ENCODE results near the gene KDM3A.

Gene KDM3A

DNA sequence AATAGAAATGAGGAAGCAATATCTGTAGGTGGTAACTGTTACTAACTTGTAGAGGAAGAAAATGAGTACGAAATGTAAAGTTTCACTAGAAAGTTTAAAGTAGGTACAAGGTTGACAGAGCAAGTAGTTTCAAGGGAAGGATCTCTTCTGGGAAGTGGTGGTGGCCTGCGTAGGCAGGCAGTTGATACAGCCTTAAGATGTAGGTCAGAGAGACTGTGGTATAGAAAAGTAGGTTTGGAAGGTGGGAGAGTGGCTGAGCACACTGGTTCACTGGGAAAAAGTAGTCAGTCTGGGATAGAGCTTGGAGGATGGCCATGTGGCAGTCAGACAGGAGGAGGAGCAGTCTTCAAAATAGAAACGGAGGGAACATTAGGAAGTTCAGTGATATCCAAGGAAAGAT lies 23.5 kb downstream of the KDM3A start:
- Histone ChIP-seq H4K91ac (ENCODE audit: low read depth, low read length) (no peak overlapping the region), H3K79me1 (ENCODE audit: low read length) (no peaks in the 10 kb centered on the region)
- WGBS (ENCODE audit: extremely low coverage, insufficient coverage, insufficient read length), result no CpG with 5 or more reads among the region's 3 CpGs

DNA sequence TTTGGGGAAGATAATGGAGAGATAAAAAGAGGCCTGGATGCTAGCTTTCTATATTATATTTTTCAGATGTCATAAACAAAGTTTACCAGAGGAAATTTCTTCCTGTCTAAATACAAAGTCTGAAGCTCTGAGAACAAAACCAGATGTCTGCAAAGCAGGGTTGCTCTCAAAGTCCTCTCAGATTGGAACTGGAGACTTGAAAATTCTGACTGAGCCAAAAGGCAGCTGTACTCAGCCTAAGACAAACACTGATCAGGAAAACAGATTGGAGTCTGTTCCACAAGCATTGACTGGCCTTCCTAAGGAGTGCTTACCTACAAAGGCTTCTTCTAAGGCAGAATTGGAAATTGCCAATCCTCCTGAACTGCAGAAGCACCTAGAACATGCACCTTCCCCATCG lies 25.1 kb downstream of the KDM3A start:
- no peak overlapping the region for H2AFZ ChIP-seq (ENCODE audit: insufficient read depth, low read length, poor library complexity)
- no peak overlapping the region for H2BK120ac ChIP-seq (ENCODE audit: insufficient read depth, low read length, poor library complexity)
- WGBS (ENCODE audit: extremely low coverage, insufficient coverage, insufficient read length), result no CpG with 5 or more reads among the region's 1 CpG
- no peak overlapping the region for H3K9ac ChIP-seq (ENCODE audit: low read length)
- H3K18ac ChIP-seq (ENCODE audit: low read length), result no peak overlapping the region
- H3K27me3 ChIP-seq (ENCODE audit: insufficient read depth, low read length), result no peaks in the 10 kb centered on the region
- H4K91ac ChIP-seq (ENCODE audit: low read depth, low read length), result no peak overlapping the region
- H3K14ac ChIP-seq (ENCODE audit: low read length), result no peak overlapping the region
- no peak overlapping the region for H4K8ac ChIP-seq (ENCODE audit: low read depth, low read length)
- H3K9me3 ChIP-seq (ENCODE audit: insufficient read depth, low read depth, low read length), result no peaks in the 10 kb centered on the region
- H3K4me1 ChIP-seq (ENCODE audit: control insufficient read depth in 1 of 2, insufficient read depth in 2 of 2, low read length in 2 of 2), result no peaks in the 10 kb centered on the region
- no peak overlapping the region for H3K4me2 ChIP-seq (ENCODE audit: low read length)
- no peak overlapping the region for H4K12ac ChIP-seq (ENCODE audit: low read depth, low read length)
- no peaks in the 10 kb centered on the region for H3K79me1 ChIP-seq (ENCODE audit: low read length)
- H3K4ac ChIP-seq (ENCODE audit: low read depth, low read length), result no peak overlapping the region
- H3K27ac ChIP-seq (ENCODE audit: low read depth, low read length), result no peak overlapping the region
- no peak overlapping the region for H2AK5ac ChIP-seq (ENCODE audit: low read length)
- no peak for DNase-seq
- no peak overlapping the region for H3K4me3 ChIP-seq (ENCODE audit: low read depth, low read length)
- H2BK12ac ChIP-seq (ENCODE audit: low read length), result no peak overlapping the region
- no peak overlapping the region for H2BK5ac ChIP-seq (ENCODE audit: low read depth, low read length, poor library complexity)
- peaks cover 17 to 34% of the 10 kb centered on the region in 2 experiments for H3K36me3 ChIP-seq (ENCODE audit: control insufficient read depth in 1 of 2, insufficient read depth in 2 of 2, low read length in 2 of 2)
- H3K23ac ChIP-seq (ENCODE audit: low read length), result no peak overlapping the region
- no peaks in the 10 kb centered on the region for H3K79me2 ChIP-seq (ENCODE audit: control insufficient read depth, insufficient read depth, low read length, poor library complexity)

More for the DNA sequence above, 23.5 kb downstream of the KDM3A start:
- Histone ChIP-seq H3K9ac (ENCODE audit: low read length) (no peak overlapping the region), H3K4me2 (ENCODE audit: low read length) (no peak overlapping the region), H2BK12ac (ENCODE audit: low read length) (no peak overlapping the region), H3K23ac (ENCODE audit: low read length) (no peak overlapping the region), H3K4me3 (ENCODE audit: low read depth, low read length) (no peak overlapping the region), H2AFZ (ENCODE audit: insufficient read depth, low read length, poor library complexity) (no peak overlapping the region), H3K9me3 (ENCODE audit: insufficient read depth, low read depth, low read length) (no peaks in the 10 kb centered on the region), H3K4me1 (ENCODE audit: control insufficient read depth in 1 of 2, insufficient read depth in 2 of 2, low read length in 2 of 2) (no peaks in the 10 kb centered on the region), H3K36me3 (ENCODE audit: control insufficient read depth in 1 of 2, insufficient read depth in 2 of 2, low read length in 2 of 2) (peaks cover 13 to 39% of the 10 kb centered on the region in 2 experiments), H3K18ac (ENCODE audit: low read length) (no peak overlapping the region), H2BK5ac (ENCODE audit: low read depth, low read length, poor library complexity) (no peak overlapping the region), H4K8ac (ENCODE audit: low read depth, low read length) (no peak overlapping the region), H2BK120ac (ENCODE audit: insufficient read depth, low read length, poor library complexity) (no peak overlapping the region), H3K79me2 (ENCODE audit: control insufficient read depth, insufficient read depth, low read length, poor library complexity) (no peaks in the 10 kb centered on the region), H2AK5ac (ENCODE audit: low read length) (no peak overlapping the region), H4K12ac (ENCODE audit: low read depth, low read length) (no peak overlapping the region), H3K27ac (ENCODE audit: low read depth, low read length) (no peak overlapping the region), H3K27me3 (ENCODE audit: insufficient read depth, low read length) (no peaks in the 10 kb centered on the region), H3K4ac (ENCODE audit: low read depth, low read length) (no peak overlapping the region), H3K14ac (ENCODE audit: low read length) (no peak overlapping the region)
- DNase-seq, result no peak

DNA sequence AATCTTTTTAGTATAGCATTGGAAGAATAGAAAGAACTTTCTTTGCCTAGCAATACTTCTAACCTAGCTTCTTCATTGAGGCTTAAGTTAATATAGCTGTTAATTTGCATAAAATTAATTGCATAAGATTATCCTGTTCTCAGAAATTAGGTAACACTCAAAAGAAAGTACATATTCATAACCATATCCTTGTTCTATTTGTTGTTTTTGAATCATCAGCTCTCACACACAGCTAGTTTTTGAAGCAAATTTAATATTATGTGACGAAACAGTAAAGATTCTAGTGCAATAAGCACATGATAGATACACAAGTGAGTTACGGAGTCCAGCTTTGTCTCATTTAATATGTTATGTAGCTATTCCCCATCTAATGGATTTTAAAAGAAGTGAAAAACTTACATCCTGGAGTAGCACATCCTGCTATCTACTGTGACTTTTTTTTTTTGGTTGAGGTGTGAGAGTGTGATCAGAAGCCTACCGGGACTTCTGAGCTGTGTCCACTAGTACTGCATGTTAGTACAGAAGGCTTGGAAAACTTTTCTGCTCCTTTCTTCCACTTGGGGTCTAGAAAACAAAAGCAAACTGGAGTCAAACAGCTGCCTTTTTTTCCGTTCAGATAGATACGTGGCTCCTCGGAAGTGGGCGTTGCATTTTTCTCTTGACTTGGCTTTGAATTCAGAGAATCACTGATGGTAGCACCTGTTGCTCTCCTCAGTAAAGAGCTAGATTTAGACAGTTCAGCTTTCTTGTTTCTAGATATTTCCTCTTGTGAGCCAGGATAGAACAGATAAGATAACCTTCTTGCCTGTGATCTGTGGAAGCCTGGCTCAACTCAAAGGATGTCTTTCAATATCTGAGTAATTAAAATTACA lies 27.2 kb downstream of the KDM3A start:
- peaks cover 15 to 30% of the 10 kb centered on the region in 2 experiments for H3K36me3 ChIP-seq (ENCODE audit: control insufficient read depth in 1 of 2, insufficient read depth in 2 of 2, low read length in 2 of 2)
- H4K12ac ChIP-seq (ENCODE audit: low read depth, low read length), result no peak overlapping the region
- no peak overlapping the region for H4K91ac ChIP-seq (ENCODE audit: low read depth, low read length)
- H3K4me2 ChIP-seq (ENCODE audit: low read length), result no peak overlapping the region
- H3K14ac ChIP-seq (ENCODE audit: low read length), result no peak overlapping the region
- no peak overlapping the region for H2AK5ac ChIP-seq (ENCODE audit: low read length)
- H3K79me2 ChIP-seq (ENCODE audit: control insufficient read depth, insufficient read depth, low read length, poor library complexity), result no peaks in the 10 kb centered on the region
- no CpG with 5 or more reads among the region's 7 CpGs for WGBS (ENCODE audit: extremely low coverage, insufficient coverage, insufficient read length)
- no peaks in the 10 kb centered on the region for H3K27me3 ChIP-seq (ENCODE audit: insufficient read depth, low read length)
- no peak overlapping the region for H3K9ac ChIP-seq (ENCODE audit: low read length)
- H3K4me1 ChIP-seq (ENCODE audit: control insufficient read depth in 1 of 2, insufficient read depth in 2 of 2, low read length in 2 of 2), result no peaks in the 10 kb centered on the region
- no peak overlapping the region for H2BK12ac ChIP-seq (ENCODE audit: low read length)
- no peak overlapping the region for H3K4ac ChIP-seq (ENCODE audit: low read depth, low read length)
- H3K18ac ChIP-seq (ENCODE audit: low read length), result no peak overlapping the region
- no peaks in the 10 kb centered on the region for H3K79me1 ChIP-seq (ENCODE audit: low read length)
- no peak overlapping the region for H3K23ac ChIP-seq (ENCODE audit: low read length)
- no peak overlapping the region for H3K4me3 ChIP-seq (ENCODE audit: low read depth, low read length)
- H2AFZ ChIP-seq (ENCODE audit: insufficient read depth, low read length, poor library complexity), result no peak overlapping the region
- H3K27ac ChIP-seq (ENCODE audit: low read depth, low read length), result no peak overlapping the region
- no peak overlapping the region for H2BK120ac ChIP-seq (ENCODE audit: insufficient read depth, low read length, poor library complexity)
- no peak overlapping the region for H4K8ac ChIP-seq (ENCODE audit: low read depth, low read length)
- no peaks in the 10 kb centered on the region for H3K9me3 ChIP-seq (ENCODE audit: insufficient read depth, low read depth, low read length)
- no peak overlapping the region for H2BK5ac ChIP-seq (ENCODE audit: low read depth, low read length, poor library complexity)
- DNase-seq, result no peak

DNA sequence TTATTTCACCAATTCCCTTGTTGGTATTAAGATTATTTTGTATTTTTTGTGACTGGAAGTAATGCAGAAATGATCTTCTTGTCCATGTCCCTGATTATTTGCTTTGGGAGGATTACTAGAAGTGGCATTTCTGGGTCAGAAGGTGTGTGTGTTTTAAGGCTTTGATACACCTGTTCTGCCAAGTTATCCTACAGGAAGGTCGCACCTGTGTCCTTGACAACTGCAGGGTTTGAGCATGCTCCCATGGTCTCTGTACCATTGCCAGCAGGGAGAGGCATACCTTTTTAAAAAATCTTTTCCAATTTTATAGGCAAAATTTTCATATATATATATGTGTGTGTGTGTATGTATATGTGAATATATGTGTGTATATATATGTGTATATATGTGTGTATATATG lies 29.7 kb downstream of the KDM3A start:
- no peak overlapping the region for H3K4me2 ChIP-seq (ENCODE audit: low read length)
- H3K27me3 ChIP-seq (ENCODE audit: insufficient read depth, low read length), result no peaks in the 10 kb centered on the region
- no CpG with 5 or more reads among the region's 1 CpG for WGBS (ENCODE audit: extremely low coverage, insufficient coverage, insufficient read length)
- H3K4me1 ChIP-seq (ENCODE audit: control insufficient read depth in 1 of 2, insufficient read depth in 2 of 2, low read length in 2 of 2), result no peaks in the 10 kb centered on the region
- H3K18ac ChIP-seq (ENCODE audit: low read length), result no peak overlapping the region
- no peak overlapping the region for H2AFZ ChIP-seq (ENCODE audit: insufficient read depth, low read length, poor library complexity)
- no peak overlapping the region for H4K91ac ChIP-seq (ENCODE audit: low read depth, low read length)
- no peak for DNase-seq
- no peak overlapping the region for H4K12ac ChIP-seq (ENCODE audit: low read depth, low read length)
- H2BK5ac ChIP-seq (ENCODE audit: low read depth, low read length, poor library complexity), result no peak overlapping the region
- H3K14ac ChIP-seq (ENCODE audit: low read length), result no peak overlapping the region
- H3K36me3 ChIP-seq (ENCODE audit: control insufficient read depth in 1 of 2, insufficient read depth in 2 of 2, low read length in 2 of 2), result peaks cover 13 to 27% of the 10 kb centered on the region in 2 experiments
- H3K9ac ChIP-seq (ENCODE audit: low read length), result no peak overlapping the region
- no peak overlapping the region for H2AK5ac ChIP-seq (ENCODE audit: low read length)
- no peak overlapping the region for H3K4ac ChIP-seq (ENCODE audit: low read depth, low read length)
- H3K4me3 ChIP-seq (ENCODE audit: low read depth, low read length), result no peak overlapping the region
- H2BK120ac ChIP-seq (ENCODE audit: insufficient read depth, low read length, poor library complexity), result no peak overlapping the region
- no peak overlapping the region for H3K23ac ChIP-seq (ENCODE audit: low read length)
- no peaks in the 10 kb centered on the region for H3K79me1 ChIP-seq (ENCODE audit: low read length)
- H4K8ac ChIP-seq (ENCODE audit: low read depth, low read length), result no peak overlapping the region
- no peaks in the 10 kb centered on the region for H3K79me2 ChIP-seq (ENCODE audit: control insufficient read depth, insufficient read depth, low read length, poor library complexity)
- no peaks in the 10 kb centered on the region for H3K9me3 ChIP-seq (ENCODE audit: insufficient read depth, low read depth, low read length)
- no peak overlapping the region for H2BK12ac ChIP-seq (ENCODE audit: low read length)
- no peak overlapping the region for H3K27ac ChIP-seq (ENCODE audit: low read depth, low read length)
